HT1080 (cell line): Measurements from ENCODE around the gene ZBTB16. TPM values are rescaled to one million over a fixed set of nuclear protein-coding genes. Genes with fewer than 3 reads are reported as not detected.

Experiments used
- DNase-seq: peaks from one replicate; pipeline ENCODE4 v3.0.0-alpha.2; 2015; ENCODE audit warnings: low read depth
- total RNA-seq: library from RNA; depleted of rRNA; stranded (reverse); fragments of >200 nt; shearing (Covaris generic); gene quantifications from 2 replicates; pipeline ENCODE4 v1.2.3, GENCODE V29; 2014

The ZBTB16 gene
- total RNA-seq, 1 experiment from 2014 or later, result not detected

GRCh38 chr11:114182471-114183043 lies 123.0 kb downstream of the ZBTB16 start:
- no peak for DNase-seq

GRCh38 chr11:114183044-114183511 lies 123.6 kb downstream of the ZBTB16 start:
- DNase-seq, result no peak

GRCh38 chr11:114185436-114185835 lies 125.9 kb downstream of the ZBTB16 start:
- no peak for DNase-seq

- DNase-seq, result no peak
Observed at GRCh38 chr11:114187173-114187572, 127.7 kb downstream of the ZBTB16 start.

- no peak for DNase-seq
Observed at GRCh38 chr11:114188851-114189570, 129.5 kb downstream of the ZBTB16 start.

- no peak for DNase-seq
Observed at GRCh38 chr11:114190630-114191029, 131.1 kb downstream of the ZBTB16 start.

- DNase-seq, result no peak
Observed at GRCh38 chr11:114191893-114192292, 132.4 kb downstream of the ZBTB16 start.

- DNase-seq, result no peak
Observed at GRCh38 chr11:114192841-114193389, 133.4 kb downstream of the ZBTB16 start.

GRCh38 chr11:114193730-114194679 lies 134.5 kb downstream of the ZBTB16 start:
- no peak for DNase-seq

GRCh38 chr11:114194702-114195101 lies 135.2 kb downstream of the ZBTB16 start:
- DNase-seq, result no peak

- no peak for DNase-seq
Observed at GRCh38 chr11:114195151-114195550, 135.6 kb downstream of the ZBTB16 start.

- DNase-seq, result no peak
Observed at GRCh38 chr11:114195981-114196731, 136.6 kb downstream of the ZBTB16 start.

- no peak for DNase-seq
Observed at GRCh38 chr11:114196997-114197703, 137.6 kb downstream of the ZBTB16 start.

- peak; percentile 42 for DNase-seq
Observed at GRCh38 chr11:114197799-114198500, 138.4 kb downstream of the ZBTB16 start.

GRCh38 chr11:114199051-114199450 lies 139.5 kb downstream of the ZBTB16 start:
- no peak for DNase-seq

- no peak for DNase-seq
Observed at GRCh38 chr11:114200351-114201133, 141.0 kb downstream of the ZBTB16 start.

- no peak for DNase-seq
Observed at GRCh38 chr11:114201219-114201618, 141.7 kb downstream of the ZBTB16 start.

GRCh38 chr11:114202011-114202609 lies 142.6 kb downstream of the ZBTB16 start:
- no peak for DNase-seq
